ENCODE results near the gene IFT88. TPM values are rescaled to one million over a fixed set of nuclear protein-coding genes. Genes with fewer than 3 reads are reported as not detected.
A peak's percentile ranks its signal among the peaks of the same experiment; 100 is the strongest.

Gene IFT88
- total RNA-seq, 2 donors from 2014 or later, result 7.0 to 9.3 TPM

GRCh38 chr13:20546556-20546955, 20.4 kb upstream of the IFT88 start:
- no peak for DNase-seq
- H3K27me3 Mint-ChIP-seq, result no peaks in the 10 kb centered on the region

GRCh38 chr13:20547479-20547908, 19.5 kb upstream of the IFT88 start:
- Mint-ChIP-seq H3K27ac (peak overlapping the region; percentile 27), H3K4me3 (no peak overlapping the region), H3K4me1 (peaks cover 16% of the 10 kb centered on the region), H3K36me3 (ENCODE audit: low read depth) (no peaks in the 10 kb centered on the region), H3K27me3 (no peaks in the 10 kb centered on the region)
- no peaks in the 10 kb centered on the region for H3K9me3 ChIP-seq (ENCODE audit: control insufficient read depth, low read length, poor library complexity, severe bottlenecking)
- ATAC-seq, result no peak
- no peak for DNase-seq

More at GRCh38 chr13:20546556-20546955, 20.4 kb upstream of the IFT88 start:
- Mint-ChIP-seq H3K27ac (peak overlapping the region; percentile 12), H3K36me3 (ENCODE audit: low read depth) (no peaks in the 10 kb centered on the region), H3K4me1 (peaks cover 16% of the 10 kb centered on the region), H3K4me3 (no peak overlapping the region)
- peak; percentile 61 for ATAC-seq
- no peaks in the 10 kb centered on the region for H3K9me3 ChIP-seq (ENCODE audit: control insufficient read depth, low read length, poor library complexity, severe bottlenecking)

GRCh38 chr13:20550799-20551198, 16.2 kb upstream of the IFT88 start:
- no peak for ATAC-seq
- Mint-ChIP-seq H3K4me3 (no peak overlapping the region), H3K36me3 (ENCODE audit: low read depth) (no peaks in the 10 kb centered on the region), H3K27ac (no peak overlapping the region), H3K4me1 (peaks cover 13% of the 10 kb centered on the region), H3K27me3 (no peaks in the 10 kb centered on the region)
- H3K9me3 ChIP-seq (ENCODE audit: control insufficient read depth, low read length, poor library complexity, severe bottlenecking), result no peaks in the 10 kb centered on the region
- DNase-seq, result no peak

GRCh38 chr13:20553311-20553710, 13.6 kb upstream of the IFT88 start:
- Mint-ChIP-seq H3K4me3 (no peak overlapping the region), H3K27ac (no peak overlapping the region), H3K27me3 (no peaks in the 10 kb centered on the region), H3K36me3 (ENCODE audit: low read depth) (no peaks in the 10 kb centered on the region), H3K4me1 (no peaks in the 10 kb centered on the region)
- no peaks in the 10 kb centered on the region for H3K9me3 ChIP-seq (ENCODE audit: control insufficient read depth, low read length, poor library complexity, severe bottlenecking)
- ATAC-seq (no peak), DNase-seq (no peak)

- peaks cover 2% of the 10 kb centered on the region for H3K4me1 Mint-ChIP-seq
- ATAC-seq (no peak), DNase-seq (no peak)
- H3K9me3 ChIP-seq (ENCODE audit: control insufficient read depth, low read length, poor library complexity, severe bottlenecking), result no peaks in the 10 kb centered on the region
- H3K27me3 Mint-ChIP-seq, result no peaks in the 10 kb centered on the region
- no peaks in the 10 kb centered on the region for H3K36me3 Mint-ChIP-seq (ENCODE audit: low read depth)
- no peak overlapping the region for H3K4me3 Mint-ChIP-seq
- no peak overlapping the region for H3K27ac Mint-ChIP-seq
Observed at GRCh38 chr13:20558982-20559381, 8.0 kb upstream of the IFT88 start.

- no peak for ATAC-seq
Observed at GRCh38 chr13:20559659-20560356, 7.1 kb upstream of the IFT88 start.

GRCh38 chr13:20561741-20562140, 5.2 kb upstream of the IFT88 start:
- DNase-seq (no peak), ATAC-seq (no peak)
- Mint-ChIP-seq H3K4me3 (no peak overlapping the region), H3K36me3 (ENCODE audit: low read depth) (no peaks in the 10 kb centered on the region), H3K27ac (no peak overlapping the region), H3K4me1 (peaks cover 6% of the 10 kb centered on the region), H3K27me3 (no peaks in the 10 kb centered on the region)
- H3K9me3 ChIP-seq (ENCODE audit: control insufficient read depth, low read length, poor library complexity, severe bottlenecking), result no peaks in the 10 kb centered on the region

More at GRCh38 chr13:20559659-20560356, 7.1 kb upstream of the IFT88 start:
- DNase-seq, result no peak
- H3K9me3 ChIP-seq (ENCODE audit: control insufficient read depth, low read length, poor library complexity, severe bottlenecking), result no peaks in the 10 kb centered on the region
- Mint-ChIP-seq H3K36me3 (ENCODE audit: low read depth) (no peaks in the 10 kb centered on the region), H3K27ac (peak overlapping the region; percentile 10), H3K4me3 (no peak overlapping the region), H3K27me3 (no peaks in the 10 kb centered on the region), H3K4me1 (peaks cover 2% of the 10 kb centered on the region)

GRCh38 chr13:20565115-20565736, 1.7 kb upstream of the IFT88 start:
- no peak overlapping the region for H3K4me3 Mint-ChIP-seq
- H3K27me3 Mint-ChIP-seq, result no peaks in the 10 kb centered on the region
- no peak for ATAC-seq
- peaks cover 10% of the 10 kb centered on the region for H3K4me1 Mint-ChIP-seq
- no peaks in the 10 kb centered on the region for H3K36me3 Mint-ChIP-seq (ENCODE audit: low read depth)
- H3K9me3 ChIP-seq (ENCODE audit: control insufficient read depth, low read length, poor library complexity, severe bottlenecking), result no peaks in the 10 kb centered on the region
- no peak for DNase-seq
- no peak overlapping the region for H3K27ac Mint-ChIP-seq

- ATAC-seq (no peak), DNase-seq (peak in 1 of 3 donors; percentile 8)
- no peaks in the 10 kb centered on the region for H3K27me3 Mint-ChIP-seq
- H3K4me1 Mint-ChIP-seq, result peaks cover 10% of the 10 kb centered on the region
- no peaks in the 10 kb centered on the region for H3K9me3 ChIP-seq (ENCODE audit: control insufficient read depth, low read length, poor library complexity, severe bottlenecking)
- peak overlapping the region; percentile 93 for H3K27ac Mint-ChIP-seq
- H3K36me3 Mint-ChIP-seq (ENCODE audit: low read depth), result no peaks in the 10 kb centered on the region
- H3K4me3 Mint-ChIP-seq, result peak overlapping the region; percentile 93
Observed at GRCh38 chr13:20566468-20566897, 474 bp upstream of the IFT88 start.

GRCh38 chr13:20567881-20568528, 1.0 kb downstream of the IFT88 start:
- H3K27ac Mint-ChIP-seq, result peak overlapping the region; percentile 93

GRCh38 chr13:20570517-20570916, 3.6 kb downstream of the IFT88 start:
- H3K9me3 ChIP-seq (ENCODE audit: control insufficient read depth, low read length, poor library complexity, severe bottlenecking), result no peaks in the 10 kb centered on the region
- Mint-ChIP-seq H3K27ac (no peak overlapping the region), H3K36me3 (ENCODE audit: low read depth) (peaks cover 2% of the 10 kb centered on the region), H3K4me3 (no peak overlapping the region), H3K27me3 (no peaks in the 10 kb centered on the region), H3K4me1 (peaks cover 10% of the 10 kb centered on the region)
- ATAC-seq, result no peak
- no peak for DNase-seq

More at GRCh38 chr13:20567881-20568528, 1.0 kb downstream of the IFT88 start:
- Mint-ChIP-seq H3K4me3 (peak overlapping the region; percentile 93), H3K4me1 (peaks cover 10% of the 10 kb centered on the region), H3K27me3 (no peaks in the 10 kb centered on the region), H3K36me3 (ENCODE audit: low read depth) (no peaks in the 10 kb centered on the region)
- H3K9me3 ChIP-seq (ENCODE audit: control insufficient read depth, low read length, poor library complexity, severe bottlenecking), result no peaks in the 10 kb centered on the region
- DNase-seq, result no peak
- ATAC-seq, result no peak

- Mint-ChIP-seq H3K4me3 (no peak overlapping the region), H3K36me3 (ENCODE audit: low read depth) (peaks cover 3% of the 10 kb centered on the region), H3K4me1 (peaks cover 6% of the 10 kb centered on the region), H3K27me3 (no peaks in the 10 kb centered on the region), H3K27ac (no peak overlapping the region)
- DNase-seq (no peak), ATAC-seq (no peak)
- no peaks in the 10 kb centered on the region for H3K9me3 ChIP-seq (ENCODE audit: control insufficient read depth, low read length, poor library complexity, severe bottlenecking)
Observed at GRCh38 chr13:20571676-20572075, 4.7 kb downstream of the IFT88 start.

GRCh38 chr13:20573186-20573585, 6.2 kb downstream of the IFT88 start:
- no peak for ATAC-seq
- Mint-ChIP-seq H3K4me1 (no peaks in the 10 kb centered on the region), H3K4me3 (no peak overlapping the region), H3K27ac (no peak overlapping the region), H3K36me3 (ENCODE audit: low read depth) (peaks cover 3% of the 10 kb centered on the region), H3K27me3 (no peaks in the 10 kb centered on the region)
- no peak for DNase-seq
- no peaks in the 10 kb centered on the region for H3K9me3 ChIP-seq (ENCODE audit: control insufficient read depth, low read length, poor library complexity, severe bottlenecking)
